Fibroblast of mammary gland (primary cell): ENCODE measurements around the gene TSC22D2.

Source experiments
- DNase-seq: peaks from one replicate; pipeline ENCODE4 v3.0.0-alpha.2; 2010; ENCODE audit warnings: low read depth
- H3K4me3 ChIP-seq: 2 replicates; pipeline ENCODE4 v1.5.1; 2011; ENCODE audit warnings: low read depth, mild to moderate bottlenecking, low read length, moderate library complexity; ENCODE audit not compliant: control insufficient read depth
- TF ChIP-seq, protein P1 (sequence below): conservative IDR thresholded peaks from 2 replicates; pipeline ENCODE4 v1.5.1; 2011; ENCODE audit warnings: low read depth, low read length, inconsistent platforms; ENCODE audit not compliant: control insufficient read depth, insufficient read depth

The TSC22D2 gene

DNA sequence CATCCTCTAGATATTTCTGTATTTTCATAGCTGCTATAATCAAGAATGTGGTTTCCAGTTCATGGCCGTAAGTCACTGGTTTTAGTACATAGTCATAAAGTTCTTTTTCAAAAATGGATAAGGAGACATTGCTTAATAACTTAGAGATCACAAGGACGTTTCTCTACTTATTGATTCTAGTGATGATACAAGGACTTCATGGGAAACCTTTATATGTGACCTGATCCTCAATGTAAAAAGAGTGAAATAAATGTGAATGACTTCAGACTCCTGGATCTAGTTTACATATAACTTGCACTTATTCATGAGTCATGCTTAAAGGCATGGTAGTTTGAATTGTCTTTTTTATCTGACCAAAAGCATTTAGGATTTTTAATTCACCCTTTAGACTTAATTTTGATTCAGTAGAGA, 35.2 kb downstream of the TSC22D2 start:
- DNase-seq: peak; percentile 54

DNA sequence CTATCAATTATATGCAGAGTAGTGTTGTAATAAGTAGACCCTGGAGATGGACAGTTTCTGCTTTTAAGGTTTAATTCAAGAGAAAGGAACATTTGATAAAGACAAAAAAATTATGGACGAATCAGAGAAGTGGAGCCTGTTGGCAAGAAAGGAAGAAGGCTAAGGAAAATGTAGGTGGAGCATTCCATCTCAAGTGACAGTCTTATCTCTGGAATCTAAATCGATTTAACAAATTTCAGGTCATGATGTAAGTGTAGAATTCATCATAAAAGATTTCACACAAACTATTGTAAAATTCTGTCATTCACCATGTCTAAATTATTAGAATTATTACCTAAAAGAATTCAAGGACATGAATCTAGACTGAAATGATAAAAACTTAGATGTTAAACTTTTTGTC, 36.3 kb downstream of the TSC22D2 start:
- no peak overlapping the region for H3K4me3 ChIP-seq
- TF ChIP-seq, protein P1, sequence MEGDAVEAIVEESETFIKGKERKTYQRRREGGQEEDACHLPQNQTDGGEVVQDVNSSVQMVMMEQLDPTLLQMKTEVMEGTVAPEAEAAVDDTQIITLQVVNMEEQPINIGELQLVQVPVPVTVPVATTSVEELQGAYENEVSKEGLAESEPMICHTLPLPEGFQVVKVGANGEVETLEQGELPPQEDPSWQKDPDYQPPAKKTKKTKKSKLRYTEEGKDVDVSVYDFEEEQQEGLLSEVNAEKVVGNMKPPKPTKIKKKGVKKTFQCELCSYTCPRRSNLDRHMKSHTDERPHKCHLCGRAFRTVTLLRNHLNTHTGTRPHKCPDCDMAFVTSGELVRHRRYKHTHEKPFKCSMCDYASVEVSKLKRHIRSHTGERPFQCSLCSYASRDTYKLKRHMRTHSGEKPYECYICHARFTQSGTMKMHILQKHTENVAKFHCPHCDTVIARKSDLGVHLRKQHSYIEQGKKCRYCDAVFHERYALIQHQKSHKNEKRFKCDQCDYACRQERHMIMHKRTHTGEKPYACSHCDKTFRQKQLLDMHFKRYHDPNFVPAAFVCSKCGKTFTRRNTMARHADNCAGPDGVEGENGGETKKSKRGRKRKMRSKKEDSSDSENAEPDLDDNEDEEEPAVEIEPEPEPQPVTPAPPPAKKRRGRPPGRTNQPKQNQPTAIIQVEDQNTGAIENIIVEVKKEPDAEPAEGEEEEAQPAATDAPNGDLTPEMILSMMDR: no peak
- no peak for DNase-seq

More for the DNA sequence above, 35.2 kb downstream of the TSC22D2 start:
- no peak overlapping the region for H3K4me3 ChIP-seq
- TF ChIP-seq, protein P1: no peak

DNA sequence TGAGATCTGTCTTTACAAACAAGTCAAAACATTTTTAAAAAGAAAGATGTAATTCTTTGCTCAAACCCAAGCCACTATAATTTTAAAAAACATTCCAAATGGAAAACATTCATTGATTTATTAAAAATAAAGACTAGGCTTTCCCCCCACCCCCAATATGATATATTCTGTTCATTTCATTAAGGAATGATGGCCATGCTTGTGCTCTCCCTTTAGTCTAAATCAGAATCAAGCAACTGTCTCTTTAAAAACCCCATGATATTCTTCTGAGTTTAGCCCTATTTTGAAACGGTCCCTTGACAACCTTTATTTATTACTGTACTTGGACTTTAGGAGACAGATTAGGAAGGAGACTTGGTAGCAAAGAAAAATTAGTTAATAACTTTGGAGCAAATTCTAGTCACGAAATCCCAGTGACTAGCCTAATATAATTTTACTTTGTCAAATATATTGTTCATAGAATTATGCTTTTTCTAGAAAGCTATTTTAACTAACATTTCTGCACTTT, 38.4 kb downstream of the TSC22D2 start:
- TF ChIP-seq, protein P1: no peak
- no peak for DNase-seq
- no peak overlapping the region for H3K4me3 ChIP-seq

DNA sequence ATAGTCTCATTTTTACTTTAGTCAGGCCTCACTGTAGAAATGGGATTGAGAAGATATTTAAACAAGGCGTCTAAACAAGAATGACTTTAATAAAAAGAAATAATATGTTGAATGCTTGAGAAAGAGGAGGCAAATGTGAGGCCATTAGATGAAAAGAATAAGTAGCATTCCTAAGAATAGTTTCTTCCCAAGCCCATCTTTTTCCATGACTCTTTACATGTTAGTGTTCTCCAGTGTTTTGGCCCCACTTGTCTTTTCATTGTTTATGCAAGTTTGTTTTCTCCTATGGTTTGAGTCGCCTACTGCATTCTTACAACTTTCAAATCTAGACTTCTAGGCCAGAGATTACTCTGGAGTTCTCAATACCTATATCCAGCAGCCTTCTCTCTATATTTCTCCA, 39.0 kb downstream of the TSC22D2 start:
- H3K4me3 ChIP-seq: no peak overlapping the region
- TF ChIP-seq, protein P1: no peak
- DNase-seq: no peak

DNA sequence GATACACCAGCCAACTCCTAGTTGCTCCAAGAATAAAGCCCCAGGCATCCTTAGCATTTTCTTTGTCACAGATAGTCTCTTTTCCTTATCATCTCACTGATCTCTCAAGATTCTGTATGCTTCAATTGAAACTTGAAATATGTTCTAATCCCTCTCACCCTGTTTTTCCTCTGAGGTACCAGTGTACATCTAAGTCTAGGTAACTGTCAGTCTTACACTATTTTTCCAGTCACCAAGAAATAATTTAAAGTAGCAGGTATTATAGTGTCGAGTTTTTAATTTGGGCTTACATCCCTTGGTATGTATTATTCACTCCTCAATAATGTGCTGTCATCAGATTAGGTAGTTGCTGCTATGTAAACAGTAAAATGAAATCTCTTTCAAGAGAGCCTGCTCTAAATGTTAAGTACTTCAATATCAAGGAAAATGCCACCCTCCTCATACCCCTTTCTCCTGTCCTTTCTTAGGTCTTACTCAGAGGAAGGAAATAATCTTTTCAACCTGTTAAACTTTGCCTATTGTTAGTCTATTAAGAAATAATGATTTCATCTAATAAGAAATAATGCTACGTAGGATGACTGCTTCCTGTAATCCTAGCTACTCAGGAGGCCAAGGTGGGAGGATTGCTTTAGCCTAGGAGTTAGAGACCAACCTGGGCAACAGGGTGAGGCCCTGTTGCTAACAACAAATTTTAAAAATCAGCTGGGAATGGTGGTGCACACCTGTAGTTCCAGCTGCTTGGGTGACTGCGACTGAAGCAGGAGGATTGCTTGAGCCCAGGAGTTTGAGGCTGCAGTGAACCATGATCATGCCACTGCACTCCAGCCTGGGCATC, 39.8 kb downstream of the TSC22D2 start:
- DNase-seq: no peak
- TF ChIP-seq, protein P1: no peak
- no peak overlapping the region for H3K4me3 ChIP-seq

DNA sequence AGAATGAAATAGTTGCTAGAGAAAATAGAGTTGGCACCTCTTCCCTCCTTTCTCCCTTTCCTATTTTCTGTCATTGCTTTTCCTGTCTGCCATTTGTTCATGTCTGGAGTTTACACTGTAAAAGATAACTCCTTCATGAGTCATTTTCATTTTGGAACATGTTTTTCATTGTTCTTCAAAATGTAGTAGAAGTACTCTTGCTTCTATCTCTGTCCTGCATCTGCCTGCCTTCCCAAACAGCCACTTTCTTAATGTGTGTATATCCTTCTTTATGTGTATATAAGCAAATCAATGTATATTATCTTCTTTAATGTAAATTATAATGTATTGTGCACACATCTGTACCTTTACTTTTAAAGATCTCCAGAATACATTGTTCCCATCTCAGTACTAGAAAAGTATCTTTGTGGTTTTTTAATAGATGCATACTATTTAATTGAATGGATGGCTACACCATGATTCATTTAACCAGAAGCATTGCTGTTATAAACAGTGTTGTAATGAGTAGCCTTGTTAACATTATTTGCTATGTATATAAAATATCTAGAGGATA, 41.1 kb downstream of the TSC22D2 start:
- DNase-seq: peak; percentile 72
- no peak overlapping the region for H3K4me3 ChIP-seq
- TF ChIP-seq, protein P1: no peak
